Stomach (tissue), 9 donors: Measurements from ENCODE around the gene NSDHL. TPM values are rescaled to one million over a fixed set of nuclear protein-coding genes. Genes with fewer than 3 reads are reported as not detected.

Experiments used
- DNase-seq, 2 donors: peaks; one replicate each; pipeline versions ENCODE4 v3.0.0 to v3.0.0-alpha.2; 2013 to 2019
- H3K27ac ChIP-seq, 5 donors: fragments of 200-600 bp in 4 of 5; sonication (generic) in 4 of 5; one replicate each; pipeline ENCODE4 v1.5.1; 2013 to 2019; ENCODE audit warnings: mild to moderate bottlenecking in 1 of 5, moderate library complexity in 1 of 5
- H3K27me3 ChIP-seq, 3 donors: fragments of 200-600 bp; sonication (generic); one replicate each; pipeline ENCODE4 v1.5.1; 2017 to 2019; ENCODE audit warnings: mixed run types in 1 of 3
- H3K36me3 ChIP-seq, 4 donors: fragments of 200-600 bp; sonication (generic); 1 replicate in 3 of 4; 2 replicates in 1 of 4; pipeline ENCODE4 v1.5.1; 2016 to 2019
- H3K4me1 ChIP-seq, 4 donors: fragments of 200-600 bp; sonication (generic); one replicate each; pipeline ENCODE4 v1.5.1; 2016 to 2019
- H3K4me3 ChIP-seq, 4 donors: fragments of 200-600 bp; sonication (generic) in 3 of 4; one replicate each; pipeline ENCODE4 v1.5.1; 2016 to 2019; ENCODE audit warnings: mild to moderate bottlenecking in 1 of 4
- H3K9me3 ChIP-seq, 4 donors: fragments of 200-600 bp; sonication (generic); one replicate each; pipeline ENCODE4 v1.5.1; 2016 to 2019
- CTCF ChIP-seq, 7 experiments: fragments of 450-650 bp in 4 of 7; fragments of 200-600 bp in 3 of 7; sonication (generic) in 3 of 7; IDR thresholded peaks; one replicate each; pipeline ENCODE4 v1.5.1; 2016 to 2019; ENCODE audit warnings: antibody characterized with exemption in 7 of 7, control low read depth in 2 of 7, mild to moderate bottlenecking in 1 of 7
- EP300 ChIP-seq: sonication (generic); formaldehyde crosslinking; IDR thresholded peaks from one replicate; pipeline ENCODE4 v1.6.1; 2017; ENCODE audit warnings: antibody characterized with exemption
- POLR2A ChIP-seq, 4 donors: fragments of 450-650 bp; IDR thresholded peaks; one replicate each; pipeline ENCODE4 v1.6.1; 2016; ENCODE audit warnings: antibody characterized with exemption in 4 of 4, control low read depth in 2 of 4, mild to moderate bottlenecking in 1 of 4, moderate library complexity in 1 of 4
- POLR2AphosphoS5 ChIP-seq, 3 donors: sonication (generic); formaldehyde crosslinking; IDR thresholded peaks; one replicate each; pipeline ENCODE4 v1.6.1; 2016; ENCODE audit warnings: antibody characterized with exemption in 3 of 3
- WGBS, 5 donors: extraction: QIAGEN DNeasy Blood & Tissue Kit in 3 of 5; methylation state at CpG; one replicate each; pipeline versions ENCODE4 v1.1.5 to v1.1.7; 2013 to 2018; 5-methylcytosine and 5-hydroxymethylcytosine counted together
- intact Hi-C: fragments of 100-400 bp; cut with DNase I; formaldehyde crosslinking; loops from one replicate; pipeline ENCODE4 v1.15.1; 2023; ENCODE audit warnings: low total_unique reads
- polyA plus RNA-seq, 3 donors: library from polyadenylated mRNA; stranded (reverse); fragments of 200-250 nt; gene quantifications; one replicate each; pipeline ENCODE4 v1.2.3, GENCODE V29; 2013
- total RNA-seq, 5 donors: library from RNA; depleted of rRNA; stranded (reverse); fragments of >200 nt; gene quantifications; one replicate each; pipeline versions ENCODE4 v1.1.0 to v1.2.3, GENCODE V29; 2014 to 2016
- donor health status: healthy with polysubstance abuse.
- donor health status: Bipolar disorder and iron deficiency.
- donor health status: healthy.

NSDHL gene
- total and polyA plus RNA-seq, 8 donors = 0.58 to 45.5 (median 8.9) TPM

- H3K4me1 ChIP-seq = peaks cover 0 to 7% (median 0%) of the 10 kb centered on the region in 4 donors
- no peak for DNase-seq
- H3K27me3 ChIP-seq = peaks cover 0 to 15% (median 5%) of the 10 kb centered on the region in 3 donors
- intact Hi-C loops = no loop called here
- no peaks in the 10 kb centered on the region for H3K36me3 ChIP-seq
- H3K9me3 ChIP-seq = no peaks in the 10 kb centered on the region
- H3K4me3 ChIP-seq = no peak overlapping the region
- TF ChIP-seq POLR2AphosphoS5 (IDR thresholded peaks at IDR 0.05) (no peak), EP300 (no peak), POLR2A (IDR thresholded peaks at IDR 0.05) (no peak), CTCF (IDR thresholded peaks at IDR 0.05) (no peak)
- H3K27ac ChIP-seq = no peak overlapping the region
- 84 to 95% (median 94%) methylated on average over 4 of the region's 4 CpGs for WGBS, 5 donors
Observed at GRCh38 chrX:152902502-152902820, 71.6 kb downstream of the NSDHL start.

GRCh38 chrX:152903589-152903988 is 72.7 kb downstream of the NSDHL start:
- H3K4me3 ChIP-seq = no peak overlapping the region
- H3K4me1 ChIP-seq = peaks cover 0 to 7% (median 0%) of the 10 kb centered on the region in 4 donors
- TF ChIP-seq CTCF (IDR thresholded peaks at IDR 0.05) (no peak), POLR2A (IDR thresholded peaks at IDR 0.05) (no peak), POLR2AphosphoS5 (IDR thresholded peaks at IDR 0.05) (no peak), EP300 (no peak)
- no peak for DNase-seq
- H3K36me3 ChIP-seq = no peaks in the 10 kb centered on the region
- peaks cover 0 to 3% (median under 1%) of the 10 kb centered on the region in 3 donors for H3K27me3 ChIP-seq
- no peak overlapping the region for H3K27ac ChIP-seq
- H3K9me3 ChIP-seq = no peaks in the 10 kb centered on the region
- 65 to 83% (median 80%) methylated on average over 6 to 9 of the region's 9 CpGs for WGBS, 5 donors
- intact Hi-C loops = no loop called here

DNA sequence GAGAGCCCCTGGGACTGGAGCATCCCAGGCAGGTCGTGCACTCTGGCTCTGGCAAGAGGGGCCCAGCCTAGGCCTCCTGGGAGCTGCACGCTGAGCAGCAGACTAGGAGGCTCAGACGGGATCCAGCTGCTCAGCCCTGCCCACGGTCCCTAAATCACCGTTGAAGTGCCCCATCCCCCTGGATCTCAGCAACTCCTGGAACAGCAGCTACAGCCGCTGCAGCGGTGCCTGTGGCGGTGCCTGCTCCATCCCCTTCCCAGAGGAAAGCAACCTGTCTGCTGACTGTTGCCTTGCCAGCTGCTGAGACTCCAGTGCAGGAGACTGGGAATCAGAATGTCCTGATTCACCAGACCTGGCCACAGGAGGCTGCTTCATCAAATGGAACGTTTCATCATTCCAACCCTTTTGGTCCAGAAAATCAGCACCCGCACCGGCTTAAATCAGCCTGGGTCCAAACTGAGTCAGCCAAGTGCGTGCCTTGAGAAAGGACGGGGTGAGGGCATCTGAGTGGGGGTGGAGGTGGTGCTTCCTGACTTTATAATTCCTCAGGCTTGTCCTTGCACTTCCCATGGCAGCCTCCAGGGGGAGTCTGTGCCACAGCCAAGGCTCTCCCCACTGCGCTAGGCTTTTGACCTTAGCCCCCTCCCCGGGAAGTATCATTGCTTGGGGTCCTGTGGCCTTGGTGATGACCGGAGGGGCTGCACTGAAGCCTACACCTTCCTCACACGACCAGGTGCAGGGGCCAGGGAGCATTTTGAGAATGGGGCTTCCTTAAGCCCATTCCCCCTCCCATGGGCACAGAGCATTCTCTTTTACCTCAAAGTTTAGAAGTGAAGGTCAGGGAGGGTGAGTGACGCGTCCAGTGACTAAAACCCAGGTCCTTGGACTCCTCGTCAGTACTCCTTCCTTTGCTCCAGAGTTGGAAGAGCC is 73.6 kb downstream of the NSDHL start:
- intact Hi-C loops = no loop called here
- Histone ChIP-seq H3K4me1 (peaks cover 0 to 7% (median 0%) of the 10 kb centered on the region in 4 donors), H3K27ac (no peak overlapping the region), H3K36me3 (no peaks in the 10 kb centered on the region), H3K9me3 (no peaks in the 10 kb centered on the region), H3K27me3 (no peaks in the 10 kb centered on the region), H3K4me3 (no peak overlapping the region)
- DNase-seq = peak; percentile 45 to 61
- 36 to 58% (median 42%) methylated on average over 12 to 20 of the region's 20 CpGs for WGBS, 5 donors
- TF ChIP-seq POLR2AphosphoS5 (IDR thresholded peaks at IDR 0.05) (no peak), CTCF (IDR thresholded peaks at IDR 0.05) (peak in 5 of 7 experiments; percentile 30 to 72 (median 38))

- intact Hi-C loops = no loop called here
- Histone ChIP-seq H3K27me3 (no peaks in the 10 kb centered on the region), H3K9me3 (no peaks in the 10 kb centered on the region), H3K27ac (no peak overlapping the region), H3K4me3 (no peak overlapping the region), H3K4me1 (peaks cover 0 to 7% (median 0%) of the 10 kb centered on the region in 4 donors), H3K36me3 (no peaks in the 10 kb centered on the region)
- TF ChIP-seq POLR2AphosphoS5 (IDR thresholded peaks at IDR 0.05) (no peak), CTCF (IDR thresholded peaks at IDR 0.05) (no peak), POLR2A (IDR thresholded peaks at IDR 0.05) (no peak), EP300 (no peak)
- 76 to 89% (median 80%) methylated on average over 2 to 8 of the region's 8 CpGs for WGBS, 5 donors
- no peak for DNase-seq
Observed at GRCh38 chrX:152905081-152905420, 74.2 kb downstream of the NSDHL start.
